ENCODE measurements around the gene AATK. TPM values are rescaled to one million over a fixed set of nuclear protein-coding genes. Genes with fewer than 3 reads are reported as not detected.

The AATK gene
- total RNA-seq, 1 experiment from 2014 or later: not detected

DNA sequence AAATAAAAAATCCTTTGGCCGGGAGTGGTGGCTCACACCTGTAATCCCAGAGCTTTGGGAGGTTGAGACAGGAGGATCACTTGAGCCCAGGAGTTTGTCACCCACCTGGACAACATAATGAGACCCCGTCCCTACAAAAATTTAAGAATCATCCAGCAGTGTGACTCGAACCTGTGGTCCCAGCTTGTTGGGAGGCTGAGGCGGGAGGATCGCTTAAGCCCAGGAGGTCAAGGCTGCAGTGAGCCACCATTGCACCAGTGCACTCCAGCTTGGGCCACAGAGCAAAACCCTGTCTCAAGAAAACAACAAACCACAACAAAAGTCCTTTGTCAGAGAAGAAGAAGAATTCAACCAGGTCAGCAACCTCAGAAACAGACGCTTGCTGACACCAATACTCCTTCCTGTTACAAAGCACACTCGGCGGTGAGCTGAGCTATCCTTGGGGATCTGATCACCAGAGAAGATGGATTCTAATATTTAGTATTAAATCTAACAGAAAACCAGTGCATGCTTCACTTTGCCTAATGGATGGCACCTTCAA lies 13.7 kb downstream of the AATK start:
- TF ChIP-seq, protein P1, sequence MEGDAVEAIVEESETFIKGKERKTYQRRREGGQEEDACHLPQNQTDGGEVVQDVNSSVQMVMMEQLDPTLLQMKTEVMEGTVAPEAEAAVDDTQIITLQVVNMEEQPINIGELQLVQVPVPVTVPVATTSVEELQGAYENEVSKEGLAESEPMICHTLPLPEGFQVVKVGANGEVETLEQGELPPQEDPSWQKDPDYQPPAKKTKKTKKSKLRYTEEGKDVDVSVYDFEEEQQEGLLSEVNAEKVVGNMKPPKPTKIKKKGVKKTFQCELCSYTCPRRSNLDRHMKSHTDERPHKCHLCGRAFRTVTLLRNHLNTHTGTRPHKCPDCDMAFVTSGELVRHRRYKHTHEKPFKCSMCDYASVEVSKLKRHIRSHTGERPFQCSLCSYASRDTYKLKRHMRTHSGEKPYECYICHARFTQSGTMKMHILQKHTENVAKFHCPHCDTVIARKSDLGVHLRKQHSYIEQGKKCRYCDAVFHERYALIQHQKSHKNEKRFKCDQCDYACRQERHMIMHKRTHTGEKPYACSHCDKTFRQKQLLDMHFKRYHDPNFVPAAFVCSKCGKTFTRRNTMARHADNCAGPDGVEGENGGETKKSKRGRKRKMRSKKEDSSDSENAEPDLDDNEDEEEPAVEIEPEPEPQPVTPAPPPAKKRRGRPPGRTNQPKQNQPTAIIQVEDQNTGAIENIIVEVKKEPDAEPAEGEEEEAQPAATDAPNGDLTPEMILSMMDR (IDR thresholded peaks at IDR 0.05; ENCODE audit: unreplicated experiment): no peak
- no peak for DNase-seq
- Mint-ChIP-seq H3K27me3 (ENCODE audit: unreplicated experiment) (peaks cover 67% of the 10 kb centered on the region), H3K4me3 (ENCODE audit: low read depth, unreplicated experiment) (no peak overlapping the region), H3K27ac (ENCODE audit: unreplicated experiment) (no peak overlapping the region), H3K36me3 (ENCODE audit: insufficient read depth, unreplicated experiment) (no peaks in the 10 kb centered on the region), H3K4me1 (ENCODE audit: low read depth, unreplicated experiment) (no peaks in the 10 kb centered on the region), H3K9me3 (ENCODE audit: low read depth, unreplicated experiment) (no peaks in the 10 kb centered on the region)
- CTCF ChIA-PET: no interaction called here
- intact Hi-C loops (cut with micrococcal nuclease; ENCODE audit: unreplicated experiment): no loop called here
- no TSS peak for BruUV-seq (replicated peaks)

DNA sequence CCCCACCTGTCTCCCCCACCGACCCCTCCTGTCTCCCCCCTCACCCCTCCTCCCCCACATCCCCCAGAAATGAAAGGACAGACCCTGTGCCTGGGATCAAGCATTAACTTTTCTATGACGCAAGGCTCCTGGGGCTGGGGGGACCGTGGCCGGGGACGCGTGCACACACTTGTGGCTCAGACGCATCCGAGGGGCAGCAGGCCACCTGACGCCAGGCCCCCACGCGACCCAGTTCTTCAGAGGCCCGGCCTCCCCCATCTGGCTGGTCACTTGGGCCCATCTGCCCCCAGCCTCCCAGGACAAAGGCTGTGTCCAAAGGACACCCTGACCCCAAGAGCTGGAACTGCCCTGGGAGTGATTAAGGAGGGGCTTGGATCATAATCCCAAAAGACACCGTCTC lies 14.7 kb downstream of the AATK start:
- TF ChIP-seq, protein P1 (IDR thresholded peaks at IDR 0.05; ENCODE audit: unreplicated experiment): no peak
- Mint-ChIP-seq H3K27me3 (ENCODE audit: unreplicated experiment) (peaks cover 63% of the 10 kb centered on the region), H3K4me1 (ENCODE audit: low read depth, unreplicated experiment) (no peaks in the 10 kb centered on the region), H3K36me3 (ENCODE audit: insufficient read depth, unreplicated experiment) (no peaks in the 10 kb centered on the region), H3K4me3 (ENCODE audit: low read depth, unreplicated experiment) (no peak overlapping the region), H3K9me3 (ENCODE audit: low read depth, unreplicated experiment) (no peaks in the 10 kb centered on the region), H3K27ac (ENCODE audit: unreplicated experiment) (no peak overlapping the region)
- BruUV-seq (replicated peaks): no TSS peak
- CTCF ChIA-PET: no interaction called here
- intact Hi-C loops (cut with micrococcal nuclease; ENCODE audit: unreplicated experiment): no loop called here
- no peak for DNase-seq

DNA sequence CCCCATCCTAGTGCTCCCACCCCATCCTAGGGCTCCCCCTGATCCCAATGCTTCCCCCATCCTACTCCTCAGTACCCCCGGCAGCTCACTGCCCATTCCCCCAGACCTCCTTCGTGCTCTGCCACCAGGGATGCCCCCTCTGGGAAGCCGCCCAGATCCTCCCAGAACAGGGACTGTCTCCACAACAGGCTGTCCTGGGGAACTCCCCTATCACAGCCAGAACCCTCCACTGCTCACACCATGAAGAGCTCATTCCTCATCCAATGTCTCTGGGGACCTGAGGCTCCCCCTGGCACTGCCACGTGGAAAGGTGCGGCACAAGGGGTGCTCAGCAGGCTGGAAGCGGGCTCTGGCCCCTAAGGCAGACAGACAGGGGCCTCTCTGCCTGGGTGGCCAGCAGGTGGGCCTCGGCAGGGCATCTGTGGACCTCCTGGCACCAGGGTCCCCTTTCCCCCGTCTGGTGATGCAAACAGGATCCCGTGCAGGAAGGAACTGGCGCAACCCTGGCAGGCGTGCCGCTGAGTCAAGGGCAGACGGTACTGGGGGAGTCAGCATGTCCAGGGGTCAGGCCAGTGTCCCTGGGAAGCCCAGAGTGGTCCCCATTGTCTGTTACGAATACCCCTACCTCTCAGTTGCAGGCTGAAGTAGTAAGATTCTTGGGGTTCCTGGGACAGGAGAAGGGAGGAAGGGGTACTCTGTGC lies 15.5 kb downstream of the AATK start:
- TF ChIP-seq, protein P1 (IDR thresholded peaks at IDR 0.05; ENCODE audit: unreplicated experiment): no peak
- CTCF ChIA-PET: no interaction called here
- H3K36me3 Mint-ChIP-seq (ENCODE audit: insufficient read depth, unreplicated experiment): no peaks in the 10 kb centered on the region
- no peak overlapping the region for H3K27ac Mint-ChIP-seq (ENCODE audit: unreplicated experiment)
- BruUV-seq (replicated peaks): no TSS peak
- intact Hi-C loops (cut with micrococcal nuclease; ENCODE audit: unreplicated experiment): no loop called here
- H3K27me3 Mint-ChIP-seq (ENCODE audit: unreplicated experiment): peaks cover 64% of the 10 kb centered on the region
- H3K9me3 Mint-ChIP-seq (ENCODE audit: low read depth, unreplicated experiment): no peaks in the 10 kb centered on the region
- DNase-seq: no peak
- no peak overlapping the region for H3K4me3 Mint-ChIP-seq (ENCODE audit: low read depth, unreplicated experiment)
- H3K4me1 Mint-ChIP-seq (ENCODE audit: low read depth, unreplicated experiment): no peaks in the 10 kb centered on the region

DNA sequence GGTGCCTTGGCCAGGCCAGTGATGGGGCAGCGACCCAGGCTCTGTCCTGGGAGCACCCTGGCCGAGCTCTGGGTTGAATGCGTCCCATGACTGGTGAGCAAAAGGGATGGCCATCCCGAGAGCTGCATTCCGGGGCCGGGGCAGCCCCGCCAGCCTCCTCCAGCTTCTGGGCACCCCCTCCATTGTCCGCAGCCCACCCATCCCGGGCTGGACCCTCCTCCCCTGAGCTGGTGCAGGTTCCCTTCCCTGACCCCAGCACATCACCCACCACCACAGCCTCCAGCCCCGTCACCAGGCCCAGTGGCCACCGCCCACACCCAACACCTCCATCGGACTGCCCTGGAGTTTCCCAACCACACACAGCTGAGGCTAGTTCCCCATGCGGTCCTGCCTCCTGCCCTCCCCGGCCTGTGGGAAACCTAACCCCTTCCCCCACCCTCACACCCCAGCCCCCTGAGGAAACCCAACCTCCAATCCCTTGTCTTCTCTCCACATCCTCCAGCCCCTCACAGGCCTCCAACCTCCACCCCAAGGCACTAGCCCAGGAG lies 17.0 kb downstream of the AATK start:
- no peaks in the 10 kb centered on the region for H3K9me3 Mint-ChIP-seq (ENCODE audit: low read depth, unreplicated experiment)
- DNase-seq: no peak
- H3K4me1 Mint-ChIP-seq (ENCODE audit: low read depth, unreplicated experiment): no peaks in the 10 kb centered on the region
- CTCF ChIA-PET: interaction anchor here (0.5 kb wide), 1 partner anchor 340 kb away, joined by 9 read pairs; no protein-coding TSS in a partner anchor
- intact Hi-C loops (cut with micrococcal nuclease; ENCODE audit: unreplicated experiment): no loop called here
- H3K36me3 Mint-ChIP-seq (ENCODE audit: insufficient read depth, unreplicated experiment): no peaks in the 10 kb centered on the region
- no peak overlapping the region for H3K4me3 Mint-ChIP-seq (ENCODE audit: low read depth, unreplicated experiment)
- H3K27ac Mint-ChIP-seq (ENCODE audit: unreplicated experiment): no peak overlapping the region
- H3K27me3 Mint-ChIP-seq (ENCODE audit: unreplicated experiment): peaks cover 79% of the 10 kb centered on the region
- TF ChIP-seq, protein P1 (IDR thresholded peaks at IDR 0.05; ENCODE audit: unreplicated experiment): no peak
- BruUV-seq (replicated peaks): no TSS peak
